ENCODE data around the gene LRRC39. TPM values are rescaled to one million over a fixed set of nuclear protein-coding genes. Genes with fewer than 3 reads are reported as not detected.
A peak's percentile ranks its signal among the peaks of the same experiment; 100 is the strongest.

LRRC39 gene
- 0.67 and 0.81 TPM in 2 replicates for total RNA-seq (2021)
- percentile 47 among the genes with signal in this experiment for Bru-seq, nascent RNA
- BruChase-seq, experiment 1, labeled RNA remaining after a 2-hour chase = percentile 54 among the genes with signal in this experiment
- percentile 46 among the genes with signal in this experiment for BruChase-seq, experiment 2, labeled RNA remaining after a 6-hour chase
- long read RNA-seq, partial matches to known transcripts = 1 of 3 reads
- long read RNA-seq, other reads (novel, unspliced or antisense) = 2 of 3 reads

GRCh38 chr1:100178091-100178490 is at the start of gene LRRC39:
TSS of gene LRRC39 (minus strand) at chr1:100178256. CDS start at chr1:100168516, 9,740 bp downstream.
- ChIA-PET CTCF (no interaction called here), POLR2A (ENCODE audit: low non-redundant PET) (interaction anchor here (0.6 kb wide), 1 partner anchor 57 kb away, joined by 3 read pairs; no protein-coding TSS in a partner anchor)
- H3K4me3 ChIP-seq (ENCODE audit: low read depth, low read length, poor library complexity, severe bottlenecking) = no peak within 1 kb of the TSS
- DNase-seq (ENCODE audit: low spot score) = no peak
- H3K27ac ChIP-seq (ENCODE audit: low read depth, low read length, poor library complexity, severe bottlenecking) = no peak within 1 kb of the TSS
- no peaks in the 10 kb centered on the region for H3K4me1 ChIP-seq (ENCODE audit: insufficient read depth, low read length, poor library complexity, severe bottlenecking)
- TF ChIP-seq EZH2 (IDR thresholded peaks at IDR 0.05; ENCODE audit: borderline replicate concordance, low read depth, low read length, poor library complexity, severe bottlenecking) = no peak
- no peak for TF ChIP-seq CTCF (conservative IDR thresholded peaks at IDR 0.05; ENCODE audit: low read depth, low read length)
- H3K27me3 ChIP-seq (replicated peaks; ENCODE audit: insufficient read depth, low read depth, low read length, poor library complexity) = no peaks in the 10 kb centered on the region
- intact Hi-C loops (cut with micrococcal nuclease; ENCODE audit: unreplicated experiment) = no loop called here
- BruUV-seq (replicated peaks) = no TSS peak
- no peaks in the 10 kb centered on the region for H3K36me3 ChIP-seq (ENCODE audit: insufficient read depth, low read length, poor library complexity, severe bottlenecking)
- no peaks in the 10 kb centered on the region for H3K9me3 ChIP-seq (ENCODE audit: low read depth, low read length, poor library complexity, severe bottlenecking)

- ChIA-PET POLR2A (ENCODE audit: low non-redundant PET) (interaction anchor here (0.7 kb wide), 1 partner anchor 40 kb away, joined by 3 read pairs; no protein-coding TSS in a partner anchor), CTCF (no interaction called here)
- Histone ChIP-seq H3K36me3 (ENCODE audit: insufficient read depth, low read length, poor library complexity, severe bottlenecking) (peaks cover 14% of the 10 kb centered on the region), H3K27me3 (replicated peaks; ENCODE audit: insufficient read depth, low read depth, low read length, poor library complexity) (no peaks in the 10 kb centered on the region), H3K4me3 (ENCODE audit: low read depth, low read length, poor library complexity, severe bottlenecking) (no peak overlapping the region), H3K27ac (ENCODE audit: low read depth, low read length, poor library complexity, severe bottlenecking) (no peak overlapping the region), H3K9me3 (ENCODE audit: low read depth, low read length, poor library complexity, severe bottlenecking) (no peaks in the 10 kb centered on the region), H3K4me1 (ENCODE audit: insufficient read depth, low read length, poor library complexity, severe bottlenecking) (no peaks in the 10 kb centered on the region)
- intact Hi-C loops (cut with micrococcal nuclease; ENCODE audit: unreplicated experiment) = no loop called here
- DNase-seq (ENCODE audit: low spot score) = no peak
- TF ChIP-seq EZH2 (IDR thresholded peaks at IDR 0.05; ENCODE audit: borderline replicate concordance, low read depth, low read length, poor library complexity, severe bottlenecking) (no peak), CTCF (conservative IDR thresholded peaks at IDR 0.05; ENCODE audit: low read depth, low read length) (no peak)
- BruUV-seq (replicated peaks) = no TSS peak
These were observed 44.4 kb upstream of the LRRC39 start for GRCh38 chr1:100222428-100222827.

- no peaks in the 10 kb centered on the region for H3K4me1 ChIP-seq (ENCODE audit: insufficient read depth, low read length, poor library complexity, severe bottlenecking)
- H3K4me3 ChIP-seq (ENCODE audit: low read depth, low read length, poor library complexity, severe bottlenecking) = no peak overlapping the region
- no peak for TF ChIP-seq CTCF (conservative IDR thresholded peaks at IDR 0.05; ENCODE audit: low read depth, low read length)
- no peak for TF ChIP-seq EZH2 (IDR thresholded peaks at IDR 0.05; ENCODE audit: borderline replicate concordance, low read depth, low read length, poor library complexity, severe bottlenecking)
- BruUV-seq (replicated peaks) = no TSS peak
- intact Hi-C loops (cut with micrococcal nuclease; ENCODE audit: unreplicated experiment) = no loop called here
- POLR2A ChIA-PET (ENCODE audit: low non-redundant PET) = no interaction called here
- DNase-seq (ENCODE audit: low spot score) = peak; percentile 4
- no peaks in the 10 kb centered on the region for H3K9me3 ChIP-seq (ENCODE audit: low read depth, low read length, poor library complexity, severe bottlenecking)
- CTCF ChIA-PET = no interaction called here
- no peaks in the 10 kb centered on the region for H3K27me3 ChIP-seq (replicated peaks; ENCODE audit: insufficient read depth, low read depth, low read length, poor library complexity)
- peaks cover 29% of the 10 kb centered on the region for H3K36me3 ChIP-seq (ENCODE audit: insufficient read depth, low read length, poor library complexity, severe bottlenecking)
- no peak overlapping the region for H3K27ac ChIP-seq (ENCODE audit: low read depth, low read length, poor library complexity, severe bottlenecking)
These were observed 41.8 kb upstream of the LRRC39 start for GRCh38 chr1:100219883-100220282.
